Non-pigmented ciliary epithelial cell (primary cell): ENCODE results near the gene PDX1.
"Not testable (repeated sequence)": the region's sequence is repeated elsewhere in the genome, so short reads cannot be mapped to it uniquely, and the experiment has no call there.

Experiments used
- DNase-seq: peaks from one replicate; pipeline ENCODE4 v3.0.0-alpha.2; 2010; ENCODE audit warnings: low read depth

PDX1 gene

GRCh38 chr13:27956576-27957300, 36.9 kb downstream of the PDX1 start:
- no peak for DNase-seq

GRCh38 chr13:27959976-27960361, 40.2 kb downstream of the PDX1 start:
- DNase-seq = no peak

GRCh38 chr13:27960362-27961226, 40.8 kb downstream of the PDX1 start:
- DNase-seq = no peak

- no peak for DNase-seq
Observed at GRCh38 chr13:27961227-27962085, 41.7 kb downstream of the PDX1 start.

GRCh38 chr13:27962128-27962841, 42.5 kb downstream of the PDX1 start:
- DNase-seq = no peak

- no peak for DNase-seq
Observed at GRCh38 chr13:27962982-27963381, 43.2 kb downstream of the PDX1 start.

GRCh38 chr13:27963491-27963890, 43.7 kb downstream of the PDX1 start:
- DNase-seq = no peak

GRCh38 chr13:27964206-27964605, 44.4 kb downstream of the PDX1 start:
- not testable (repeated sequence) for DNase-seq

GRCh38 chr13:27964741-27965323, 45.0 kb downstream of the PDX1 start:
- no peak for DNase-seq

GRCh38 chr13:27965343-27965739, 45.5 kb downstream of the PDX1 start:
- no peak for DNase-seq

- DNase-seq = no peak
Observed at GRCh38 chr13:27965740-27966640, 46.2 kb downstream of the PDX1 start.

GRCh38 chr13:27966641-27967202, 46.9 kb downstream of the PDX1 start:
- DNase-seq = no peak

- DNase-seq = no peak
Observed at GRCh38 chr13:27967203-27967735, 47.5 kb downstream of the PDX1 start.

- no peak for DNase-seq
Observed at GRCh38 chr13:27967736-27968315, 48.0 kb downstream of the PDX1 start.

- DNase-seq = no peak
Observed at GRCh38 chr13:27968316-27969081, 48.7 kb downstream of the PDX1 start.

- no peak for DNase-seq
Observed at GRCh38 chr13:27969082-27969865, 49.5 kb downstream of the PDX1 start, which contains the start of gene CDX2. TSS of gene CDX2 (minus strand) at chr13:27969315. CDS start at chr13:27969006, 309 bp downstream.

- DNase-seq = no peak
Observed at GRCh38 chr13:27969866-27970229, 50.0 kb downstream of the PDX1 start.
